Liver (tissue), 9 donors: Measurements from ENCODE around the gene SLC38A1. TPM values are rescaled to one million over a fixed set of nuclear protein-coding genes. Genes with fewer than 3 reads are reported as not detected.

Experiments used
- DNase-seq: peaks from one replicate; pipeline ENCODE4 v3.0.0-alpha.2; 2017; ENCODE audit warnings: low spot score
- H3K27ac ChIP-seq, 2 donors: one replicate each; pipeline ENCODE4 v1.7.0; 2013; ENCODE audit warnings: inconsistent platforms in 2 of 2, low read length in 2 of 2, control low read depth in 1 of 2, low read depth in 1 of 2, mild to moderate bottlenecking in 1 of 2
- H3K27me3 ChIP-seq, 4 donors: one replicate each; pipeline versions ENCODE4 v1.6.1 to v1.7.0; 2013; ENCODE audit warnings: low read length in 3 of 4, inconsistent platforms in 1 of 4, mild to moderate bottlenecking in 1 of 4, moderate library complexity in 1 of 4; ENCODE audit not compliant: control insufficient read depth in 4 of 4, insufficient read depth in 4 of 4
- H3K36me3 ChIP-seq, 4 donors: one replicate each; pipeline versions ENCODE4 v1.6.1 to v1.7.0; 2013; ENCODE audit warnings: low read length in 3 of 4, mild to moderate bottlenecking in 3 of 4, low read depth in 1 of 4, moderate library complexity in 1 of 4; ENCODE audit not compliant: control insufficient read depth in 4 of 4, insufficient read depth in 3 of 4
- H3K4me1 ChIP-seq, 4 donors: one replicate each; pipeline versions ENCODE4 v1.6.1 to v1.7.0; 2013; ENCODE audit warnings: low read length in 3 of 4, mild to moderate bottlenecking in 3 of 4, moderate library complexity in 1 of 4; ENCODE audit not compliant: control insufficient read depth in 4 of 4, insufficient read depth in 4 of 4
- H3K4me3 ChIP-seq, 3 donors: one replicate each; pipeline versions ENCODE4 v1.6.1 to v1.7.0; 2013; ENCODE audit warnings: low read length in 3 of 3, control low read depth in 1 of 3, low read depth in 1 of 3, mild to moderate bottlenecking in 1 of 3
- H3K9ac ChIP-seq, 2 donors: one replicate each; pipeline ENCODE4 v1.7.0; 2013; ENCODE audit warnings: low read length in 2 of 2, mild to moderate bottlenecking in 2 of 2, moderate library complexity in 2 of 2, control low read depth in 1 of 2, low read depth in 1 of 2
- H3K9me3 ChIP-seq, 4 donors: one replicate each; pipeline versions ENCODE4 v1.6.1 to v1.7.0; 2013; ENCODE audit warnings: low read length in 3 of 4; ENCODE audit not compliant: control insufficient read depth in 4 of 4
- EGR1 ChIP-seq, 2 donors: IDR thresholded peaks; 2 replicates each; pipeline ENCODE4 v1.6.1; 2016 to 2018; ENCODE audit warnings: antibody characterized with exemption in 2 of 2, low read depth in 2 of 2
- FOXA1 ChIP-seq: IDR thresholded peaks from 2 replicates; pipeline ENCODE4 v1.6.1; 2016; ENCODE audit warnings: antibody characterized with exemption
- FOXA2 ChIP-seq: IDR thresholded peaks from 2 replicates; pipeline ENCODE4 v1.6.1; 2016; ENCODE audit warnings: antibody characterized with exemption
- GABPA ChIP-seq, 2 donors: IDR thresholded peaks in 1 of 2; conservative IDR thresholded peaks in 1 of 2; 2 replicates each; pipeline ENCODE4 v1.6.1; 2016; ENCODE audit warnings: antibody characterized with exemption in 2 of 2, mild to moderate bottlenecking in 1 of 2, moderate library complexity in 1 of 2
- HNF4G ChIP-seq: IDR thresholded peaks from 2 replicates; pipeline ENCODE4 v1.6.1; 2016; ENCODE audit warnings: antibody characterized with exemption
- JUND ChIP-seq, 2 donors: IDR thresholded peaks; 2 replicates each; pipeline ENCODE4 v1.6.1; 2016; ENCODE audit warnings: antibody characterized with exemption in 2 of 2
- MAX ChIP-seq: IDR thresholded peaks from 2 replicates; pipeline ENCODE4 v1.6.1; 2016; ENCODE audit warnings: antibody characterized with exemption
- NR2F2 ChIP-seq: IDR thresholded peaks from 2 replicates; pipeline ENCODE4 v1.6.1; 2016; ENCODE audit warnings: antibody characterized with exemption
- REST ChIP-seq: IDR thresholded peaks from 2 replicates; pipeline ENCODE4 v1.6.1; 2016; ENCODE audit warnings: antibody characterized with exemption, mild to moderate bottlenecking
- RXRA ChIP-seq, 2 donors: IDR thresholded peaks; 2 replicates each; pipeline ENCODE4 v1.6.1; 2017 to 2018; ENCODE audit warnings: antibody characterized with exemption in 2 of 2, mild to moderate bottlenecking in 1 of 2
- SP1 ChIP-seq: IDR thresholded peaks from 2 replicates; pipeline ENCODE4 v1.6.1; 2018; ENCODE audit warnings: antibody characterized with exemption, mild to moderate bottlenecking
- TAF1 ChIP-seq: conservative IDR thresholded peaks from 2 replicates; pipeline ENCODE4 v1.6.1; 2016; ENCODE audit warnings: antibody characterized with exemption, mild to moderate bottlenecking
- YY1 ChIP-seq: IDR thresholded peaks from 2 replicates; pipeline ENCODE4 v1.6.1; 2016; ENCODE audit warnings: antibody characterized with exemption, mild to moderate bottlenecking
- ZBTB33 ChIP-seq: IDR thresholded peaks from 2 replicates; pipeline ENCODE4 v1.6.1; 2016; ENCODE audit warnings: antibody characterized with exemption
- WGBS: extraction: QIAGEN DNeasy Blood & Tissue Kit; methylation state at CpG from one replicate; pipeline ENCODE4 v1.1.7; 2013; 5-methylcytosine and 5-hydroxymethylcytosine counted together
- polyA plus RNA-seq, 2 donors: library from polyadenylated mRNA; stranded (reverse) in 1 of 2; unstranded in 1 of 2; fragments of 200-250 nt in 1 of 2; fragments of >200 nt in 1 of 2; fragmentation: Nextera tagmentation in 1 of 2; extraction: Ambion mirVana in 1 of 2; gene quantifications; one replicate each; pipeline versions ENCODE4 v1.2.1 to v1.2.3, GENCODE V29; 2013 to 2015
- total RNA-seq, 2 donors: library from RNA; depleted of rRNA; stranded (reverse); fragments of >200 nt; gene quantifications; one replicate each; pipeline ENCODE4 v1.2.3, GENCODE V29; 2014
- donor health status: healthy.
- donor health status: healthy.
- donor health status: healthy.
- donor health status: healthy.
- donor health status: healthy.

The SLC38A1 gene
- total and polyA plus RNA-seq, 4 donors: 6.2 to 14.9 (median 9.6) TPM

GRCh38 chr12:46223047-46223446 lies 45.8 kb downstream of the SLC38A1 start:
- Histone ChIP-seq H3K9ac (no peak overlapping the region), H3K9me3 (no peaks in the 10 kb centered on the region), H3K4me1 (no peaks in the 10 kb centered on the region), H3K27ac (no peak overlapping the region), H3K4me3 (no peak overlapping the region), H3K27me3 (no peaks in the 10 kb centered on the region), H3K36me3 (no peaks in the 10 kb centered on the region)
- DNase-seq: no peak
- no peak for TF ChIP-seq YY1
- no peak for TF ChIP-seq HNF4G
- TF ChIP-seq SP1: no peak
- no peak for TF ChIP-seq EGR1 (IDR thresholded peaks at IDR 0.05; ENCODE audit: low read depth in 2 of 2)
- TF ChIP-seq JUND (IDR thresholded peaks at IDR 0.05): no peak
- TF ChIP-seq FOXA2: no peak
- 90% methylated on average over 5 of the region's 5 CpGs for WGBS

GRCh38 chr12:46222636-46223035 lies 46.2 kb downstream of the SLC38A1 start:
- H3K9me3 ChIP-seq: no peaks in the 10 kb centered on the region
- H3K4me3 ChIP-seq: no peak overlapping the region
- no peak overlapping the region for H3K27ac ChIP-seq
- no peaks in the 10 kb centered on the region for H3K4me1 ChIP-seq
- H3K9ac ChIP-seq: no peak overlapping the region
- WGBS: 82% methylated on average over 1 of the region's 1 CpG
- TF ChIP-seq NR2F2 (no peak), RXRA (IDR thresholded peaks at IDR 0.05) (no peak), JUND (IDR thresholded peaks at IDR 0.05) (no peak), HNF4G (no peak), ZBTB33 (no peak), REST (no peak)
- DNase-seq: no peak
- no peaks in the 10 kb centered on the region for H3K36me3 ChIP-seq
- no peaks in the 10 kb centered on the region for H3K27me3 ChIP-seq

- no peak overlapping the region for H3K27ac ChIP-seq
- H3K9me3 ChIP-seq: no peaks in the 10 kb centered on the region
- no peak overlapping the region for H3K9ac ChIP-seq
- WGBS: 89% methylated on average over 4 of the region's 4 CpGs
- no peak for DNase-seq
- H3K4me3 ChIP-seq: no peak overlapping the region
- H3K4me1 ChIP-seq: no peaks in the 10 kb centered on the region
- no peaks in the 10 kb centered on the region for H3K36me3 ChIP-seq
- H3K27me3 ChIP-seq: no peaks in the 10 kb centered on the region
- TF ChIP-seq GABPA (IDR thresholded peaks at IDR 0.05 in 1 of 2, conservative IDR thresholded peaks at IDR 0.05 in 1 of 2): no peak
- TF ChIP-seq JUND (IDR thresholded peaks at IDR 0.05): no peak
- no peak for TF ChIP-seq RXRA (IDR thresholded peaks at IDR 0.05)
- TF ChIP-seq SP1: no peak
- no peak for TF ChIP-seq HNF4G
- no peak for TF ChIP-seq FOXA1
- TF ChIP-seq ZBTB33: no peak
- no peak for TF ChIP-seq FOXA2
- no peak for TF ChIP-seq TAF1
- TF ChIP-seq MAX: no peak
- no peak for TF ChIP-seq YY1
- TF ChIP-seq REST: no peak
- no peak for TF ChIP-seq EGR1 (IDR thresholded peaks at IDR 0.05; ENCODE audit: low read depth in 2 of 2)
Measured at GRCh38 chr12:46221255-46222128, 47.4 kb downstream of the SLC38A1 start.
